ENCODE data around the gene S1PR1. TPM values are rescaled to one million over a fixed set of nuclear protein-coding genes. Genes with fewer than 3 reads are reported as not detected.
"Not testable (repeated sequence)": the region's sequence is repeated elsewhere in the genome, so short reads cannot be mapped to it uniquely, and the experiment has no call there.

S1PR1 gene
- 10 to 100 TPM; 16.4 to 25.5 (median 22.3) TPM for total RNA-seq
- polyA plus RNA-seq, result 10 to 100 TPM in 1 of 3 donors, 1 to 10 TPM in 2; 1.2 to 29.3 (median 4.2) TPM

GRCh38 chr1:101236516-101237228 lies at the start of gene S1PR1:
S1PR1 (plus strand) TSS chr1:101237019; CDS start chr1:101238985, 1,966 bp downstream.
- peak; percentile 15 to 53 (median 45) for TF ChIP-seq POLR2AphosphoS5 (IDR thresholded peaks at IDR 0.05)
- TF ChIP-seq EP300 (IDR thresholded peaks at IDR 0.05), result no peak
- no peak for TF ChIP-seq CTCF (IDR thresholded peaks at IDR 0.05)
- TF ChIP-seq POLR2A (IDR thresholded peaks at IDR 0.05), result no peak
- 1 to 3% methylated on average over 46 of the region's 46 CpGs for WGBS, 2 donors
- peaks cover 0 to 21% (median 0%) of the 10 kb centered on the region in 3 donors for H3K27me3 ChIP-seq
- intact Hi-C loops (cut with DNase I), result loop anchor here (5.0 kb wide), 1 partner anchor 314 kb away; no protein-coding TSS in a partner anchor
- no peaks in the 10 kb centered on the region for H3K9me3 ChIP-seq
- peak within 1 kb of the TSS; percentile 45 to 70 (median 56) for H3K4me3 ChIP-seq
- H3K36me3 ChIP-seq, result no peaks in the 10 kb centered on the region
- DNase-seq, result peak; percentile 81
- peak within 1 kb of the TSS; percentile 55 to 90 (median 68) for H3K27ac ChIP-seq
- peaks cover 0 to 32% (median 20%) of the 10 kb centered on the region in 4 donors for H3K4me1 ChIP-seq

DNA sequence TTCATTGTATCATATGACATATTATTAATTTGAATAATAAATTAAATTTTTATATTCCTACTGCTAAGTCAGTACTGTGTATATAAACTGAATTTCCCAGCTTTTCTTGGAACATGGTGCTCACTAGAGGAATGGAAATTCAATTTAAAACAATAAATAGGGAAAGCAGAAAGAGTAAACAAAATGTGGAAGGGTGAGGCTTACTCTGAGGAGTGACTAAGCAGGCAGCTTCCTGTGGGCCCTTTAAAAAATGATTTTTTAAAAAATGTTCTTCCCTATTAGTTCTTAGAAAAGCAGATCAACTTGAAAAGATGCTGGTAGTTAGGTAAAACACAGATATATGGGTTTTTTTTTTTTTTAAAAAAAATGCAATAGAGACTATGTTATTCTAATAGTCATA lies 49.5 kb upstream of the S1PR1 start:
- H3K27me3 ChIP-seq, result no peaks in the 10 kb centered on the region
- no peak for DNase-seq
- H3K27ac ChIP-seq, result no peak overlapping the region
- H3K36me3 ChIP-seq, result no peaks in the 10 kb centered on the region
- no peak overlapping the region for H3K4me3 ChIP-seq
- no peak for TF ChIP-seq POLR2A (IDR thresholded peaks at IDR 0.05)
- no peak for TF ChIP-seq POLR2AphosphoS5 (IDR thresholded peaks at IDR 0.05)
- no peak for TF ChIP-seq CTCF (IDR thresholded peaks at IDR 0.05)
- no peak for TF ChIP-seq EP300 (IDR thresholded peaks at IDR 0.05)
- no peaks in the 10 kb centered on the region for H3K9me3 ChIP-seq
- intact Hi-C loops (cut with DNase I), result no loop called here
- H3K4me1 ChIP-seq, result no peaks in the 10 kb centered on the region

- no peak for DNase-seq
- Histone ChIP-seq H3K9me3 (no peaks in the 10 kb centered on the region), H3K4me1 (no peaks in the 10 kb centered on the region), H3K4me3 (no peak overlapping the region), H3K36me3 (no peaks in the 10 kb centered on the region), H3K27ac (no peak overlapping the region), H3K27me3 (no peaks in the 10 kb centered on the region)
- intact Hi-C loops (cut with DNase I), result no loop called here
- no peak for TF ChIP-seq CTCF (IDR thresholded peaks at IDR 0.05)
- no peak for TF ChIP-seq POLR2AphosphoS5 (IDR thresholded peaks at IDR 0.05)
- 87 to 91% methylated on average over 1 of the region's 1 CpG for WGBS, 2 donors
Measured at GRCh38 chr1:101188331-101188730, 48.5 kb upstream of the S1PR1 start.

GRCh38 chr1:101188968-101189367 lies 47.9 kb upstream of the S1PR1 start:
- H3K27ac ChIP-seq; H3K27me3 ChIP-seq; H3K4me3 ChIP-seq; H3K36me3 ChIP-seq; intact Hi-C loops (cut with DNase I); DNase-seq; H3K4me1 ChIP-seq; H3K9me3 ChIP-seq: not testable (repeated sequence)

GRCh38 chr1:101190441-101190840 lies 46.4 kb upstream of the S1PR1 start:
- Histone ChIP-seq H3K27ac (no peak overlapping the region), H3K4me3 (no peak overlapping the region), H3K36me3 (no peaks in the 10 kb centered on the region), H3K4me1 (no peaks in the 10 kb centered on the region), H3K27me3 (no peaks in the 10 kb centered on the region), H3K9me3 (no peaks in the 10 kb centered on the region)
- 63 to 76% methylated on average over 4 of the region's 4 CpGs for WGBS, 2 donors
- no peak for DNase-seq
- intact Hi-C loops (cut with DNase I), result no loop called here
- TF ChIP-seq EP300 (IDR thresholded peaks at IDR 0.05) (no peak), POLR2AphosphoS5 (IDR thresholded peaks at IDR 0.05) (no peak), POLR2A (IDR thresholded peaks at IDR 0.05) (no peak), CTCF (IDR thresholded peaks at IDR 0.05) (no peak)

Data from sigmoid colon (tissue), 7 donors.